Urinary bladder (tissue), 4 donors: ENCODE results near the gene PTPRN2. TPM values are rescaled to one million over a fixed set of nuclear protein-coding genes. Genes with fewer than 3 reads are reported as not detected.

ENCODE experiments used
- DNase-seq: peaks from one replicate; pipeline ENCODE4 v3.0.0-alpha.2; 2015; ENCODE audit errors: extremely low spot score
- H3K27ac ChIP-seq: one replicate; pipeline ENCODE4 v1.5.1; 2013; ENCODE audit warnings: low read depth, mild to moderate bottlenecking, moderate library complexity
- H3K36me3 ChIP-seq: one replicate; pipeline ENCODE4 v1.6.1; 2013; ENCODE audit warnings: mild to moderate bottlenecking, moderate library complexity; ENCODE audit not compliant: insufficient read depth
- H3K4me1 ChIP-seq: one replicate; pipeline ENCODE4 v1.6.1; 2013; ENCODE audit warnings: mild to moderate bottlenecking, moderate library complexity; ENCODE audit not compliant: insufficient read depth
- H3K4me3 ChIP-seq: one replicate; pipeline ENCODE4 v1.5.1; 2013; ENCODE audit warnings: low read depth, low read length
- WGBS: extraction: QIAGEN DNeasy Blood & Tissue Kit; methylation state at CpG from one replicate; pipeline ENCODE4 v1.1.7; 2013; 5-methylcytosine and 5-hydroxymethylcytosine counted together
- polyA plus RNA-seq: library from polyadenylated mRNA; stranded (reverse); fragments of 200-250 nt; gene quantifications from one replicate; pipeline ENCODE4 v1.2.3, GENCODE V29; 2013
- total RNA-seq: library from RNA; depleted of rRNA; stranded (reverse); fragments of >200 nt; gene quantifications from one replicate; pipeline ENCODE4 v1.2.3, GENCODE V29; 2014
- donor health status: healthy with polysubstance abuse.
- donor health status: healthy.

The PTPRN2 gene
- total and polyA plus RNA-seq, 2 donors, result 2.8 to 4.4 TPM

DNA sequence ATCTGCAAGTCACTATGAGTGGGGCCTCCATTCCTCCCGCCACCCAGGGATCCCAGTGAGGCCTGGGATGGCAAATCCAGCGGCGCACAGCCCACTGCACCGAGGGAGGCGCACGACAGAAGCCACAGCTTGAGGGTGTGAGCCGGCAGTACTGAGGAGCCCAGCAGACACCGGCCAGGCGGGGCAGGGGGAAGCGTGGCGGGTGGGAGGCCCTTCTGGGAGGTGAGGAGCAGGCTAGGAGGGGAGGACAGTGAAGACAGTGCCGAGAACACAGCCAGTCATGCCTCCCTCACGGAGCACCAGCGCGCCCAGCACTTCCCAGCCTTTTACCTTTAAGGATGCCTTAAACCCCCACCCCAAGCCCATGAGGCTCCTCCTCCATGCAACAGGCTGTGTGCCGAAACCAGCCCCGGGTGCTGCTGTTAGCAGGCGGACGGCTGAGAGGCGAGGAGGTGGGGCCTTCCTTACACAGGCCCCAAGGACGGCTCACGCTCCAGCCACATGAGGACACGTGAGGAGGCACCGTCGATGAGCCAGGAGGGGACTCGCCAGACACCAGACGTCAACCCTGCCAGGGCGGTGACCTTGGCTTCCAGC lies 258.5 kb downstream of the PTPRN2 start:
- no peak for DNase-seq
- Histone ChIP-seq H3K4me1 (no peaks in the 10 kb centered on the region), H3K27ac (no peak overlapping the region), H3K4me3 (no peak overlapping the region), H3K36me3 (no peaks in the 10 kb centered on the region)
- whole genome bisulfite sequencing, result 82% methylated on average over 28 of the region's 28 CpGs

DNA sequence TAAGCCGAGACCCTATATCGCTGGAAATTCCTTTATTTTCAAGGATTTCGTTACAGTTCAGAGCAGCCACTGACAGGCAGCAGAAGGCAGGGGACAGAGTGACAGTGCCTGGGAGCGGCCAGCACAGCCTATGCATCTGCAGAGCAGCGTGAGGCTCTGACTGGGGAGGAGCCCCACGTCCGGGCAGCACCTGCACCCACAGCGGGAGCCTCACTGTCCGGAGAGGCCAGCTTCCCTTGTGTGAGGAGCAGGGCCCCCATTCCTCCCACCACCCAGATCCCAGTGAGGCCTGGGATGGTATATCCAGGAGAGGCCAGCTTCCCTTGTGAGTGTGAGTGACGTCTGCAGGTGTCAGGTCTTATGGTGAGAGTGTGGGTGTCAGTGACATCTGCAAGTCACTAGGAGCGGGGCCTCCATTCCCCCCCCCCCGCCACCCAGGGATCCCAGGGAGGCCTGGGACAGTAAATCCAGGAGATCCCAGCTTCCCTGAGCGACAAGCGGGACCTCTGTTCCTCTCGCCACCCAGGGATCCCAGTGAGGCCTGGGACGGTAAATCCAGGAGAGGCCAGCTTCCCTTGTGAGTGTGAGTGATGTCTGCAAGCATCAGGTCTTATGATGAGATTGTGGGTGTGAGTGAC lies 259.1 kb downstream of the PTPRN2 start:
- 69% methylated on average over 16 of the region's 16 CpGs for WGBS
- no peaks in the 10 kb centered on the region for H3K4me1 ChIP-seq
- no peak overlapping the region for H3K4me3 ChIP-seq
- no peak for DNase-seq
- H3K36me3 ChIP-seq, result no peaks in the 10 kb centered on the region
- H3K27ac ChIP-seq, result no peak overlapping the region

DNA sequence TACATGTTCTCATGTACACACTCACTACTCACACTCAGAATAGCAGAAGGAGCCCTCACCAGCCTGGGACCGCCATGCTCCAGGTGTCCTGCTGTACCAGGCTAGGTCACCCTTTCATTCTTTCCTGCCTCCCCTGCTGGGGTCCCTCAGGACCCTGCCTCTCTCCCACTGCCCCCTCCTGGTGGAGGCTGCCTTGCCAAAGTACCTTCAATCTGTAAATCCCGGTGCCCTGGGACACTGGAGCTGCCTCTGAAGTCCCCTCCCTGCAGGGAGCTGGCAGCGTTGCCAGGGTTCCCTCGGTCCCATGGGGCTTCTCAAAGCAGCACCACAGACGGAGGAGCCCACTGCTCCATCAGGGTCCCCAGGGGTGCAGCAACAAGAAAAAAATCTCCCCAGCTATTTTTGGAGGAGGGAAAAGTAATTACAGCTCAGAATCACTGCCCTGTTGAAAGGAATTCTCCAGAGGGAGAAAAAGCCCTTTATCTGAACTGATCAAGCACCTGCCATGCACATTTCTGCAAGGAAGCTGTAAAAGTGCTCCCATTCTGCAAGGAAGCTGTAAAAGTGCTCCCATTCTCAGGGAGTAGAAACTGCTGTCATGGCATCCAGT lies 259.9 kb downstream of the PTPRN2 start:
- Histone ChIP-seq H3K27ac (no peak overlapping the region), H3K4me1 (no peaks in the 10 kb centered on the region), H3K36me3 (no peaks in the 10 kb centered on the region), H3K4me3 (no peak overlapping the region)
- 62% methylated on average over 5 of the region's 5 CpGs for WGBS
- DNase-seq, result no peak

DNA sequence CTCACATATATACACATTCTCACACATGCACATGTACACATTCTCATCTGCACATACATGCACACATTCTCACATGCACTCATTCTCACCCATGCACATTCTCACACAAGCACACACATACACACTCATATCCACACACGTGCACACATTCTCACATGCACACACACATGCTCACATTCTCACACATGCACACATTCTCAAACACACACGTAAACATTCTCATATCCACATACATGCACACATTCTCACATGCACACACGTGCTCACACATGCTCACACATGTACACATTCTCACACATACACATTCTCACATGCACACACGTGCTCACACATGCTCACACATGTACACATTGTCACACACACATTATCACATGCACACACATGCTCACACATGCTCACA lies 260.6 kb downstream of the PTPRN2 start:
- H3K4me1 ChIP-seq, result no peaks in the 10 kb centered on the region
- H3K36me3 ChIP-seq, result no peaks in the 10 kb centered on the region
- no peak overlapping the region for H3K4me3 ChIP-seq
- 85% methylated on average over 4 of the region's 4 CpGs for WGBS
- no peak overlapping the region for H3K27ac ChIP-seq
- DNase-seq, result no peak

DNA sequence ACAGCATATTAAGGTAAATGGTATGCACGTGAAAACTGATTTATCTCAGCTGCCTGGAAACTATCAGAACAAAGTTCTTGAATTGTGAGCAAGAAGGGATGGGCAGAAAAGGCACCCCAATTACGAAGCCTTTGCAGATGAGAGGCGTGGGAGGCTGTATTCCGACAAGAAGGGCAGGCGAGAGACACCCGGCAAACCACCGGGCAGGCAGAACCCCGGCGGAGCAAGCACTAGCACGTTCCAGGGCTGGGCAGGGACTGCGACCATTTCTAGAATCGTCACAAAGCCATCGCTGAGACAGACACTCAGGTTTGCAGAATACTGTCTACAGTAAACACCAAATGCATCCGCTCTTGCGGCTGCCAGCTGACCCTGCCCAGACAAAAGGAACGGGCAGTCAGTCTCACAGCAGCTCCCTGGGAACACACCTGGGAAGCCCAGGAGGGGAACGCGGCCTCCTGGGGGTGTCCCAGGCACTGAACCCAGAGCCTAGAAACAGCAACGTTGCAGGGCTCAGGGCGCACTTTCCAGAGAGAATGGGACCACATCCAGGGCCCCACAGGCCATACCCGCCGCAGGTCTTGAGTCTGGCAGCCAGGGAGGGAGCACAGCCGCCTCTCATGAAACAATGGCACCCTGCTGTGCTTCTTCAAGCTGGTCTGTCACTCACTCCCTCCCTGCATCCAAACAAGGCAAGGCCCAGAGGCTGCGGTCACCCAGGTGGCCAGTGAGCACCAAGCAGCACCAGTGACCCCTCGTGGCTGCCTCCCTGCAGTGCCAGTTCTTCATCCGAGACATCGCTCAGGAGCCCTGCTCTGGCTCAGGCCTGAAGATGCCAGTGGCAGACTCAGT lies 261.9 kb downstream of the PTPRN2 start:
- peak; percentile 37 for DNase-seq
- Histone ChIP-seq H3K27ac (peak overlapping the region; percentile 60), H3K36me3 (no peaks in the 10 kb centered on the region), H3K4me1 (no peaks in the 10 kb centered on the region), H3K4me3 (no peak overlapping the region)
- 37% methylated on average over 27 of the region's 27 CpGs for WGBS

DNA sequence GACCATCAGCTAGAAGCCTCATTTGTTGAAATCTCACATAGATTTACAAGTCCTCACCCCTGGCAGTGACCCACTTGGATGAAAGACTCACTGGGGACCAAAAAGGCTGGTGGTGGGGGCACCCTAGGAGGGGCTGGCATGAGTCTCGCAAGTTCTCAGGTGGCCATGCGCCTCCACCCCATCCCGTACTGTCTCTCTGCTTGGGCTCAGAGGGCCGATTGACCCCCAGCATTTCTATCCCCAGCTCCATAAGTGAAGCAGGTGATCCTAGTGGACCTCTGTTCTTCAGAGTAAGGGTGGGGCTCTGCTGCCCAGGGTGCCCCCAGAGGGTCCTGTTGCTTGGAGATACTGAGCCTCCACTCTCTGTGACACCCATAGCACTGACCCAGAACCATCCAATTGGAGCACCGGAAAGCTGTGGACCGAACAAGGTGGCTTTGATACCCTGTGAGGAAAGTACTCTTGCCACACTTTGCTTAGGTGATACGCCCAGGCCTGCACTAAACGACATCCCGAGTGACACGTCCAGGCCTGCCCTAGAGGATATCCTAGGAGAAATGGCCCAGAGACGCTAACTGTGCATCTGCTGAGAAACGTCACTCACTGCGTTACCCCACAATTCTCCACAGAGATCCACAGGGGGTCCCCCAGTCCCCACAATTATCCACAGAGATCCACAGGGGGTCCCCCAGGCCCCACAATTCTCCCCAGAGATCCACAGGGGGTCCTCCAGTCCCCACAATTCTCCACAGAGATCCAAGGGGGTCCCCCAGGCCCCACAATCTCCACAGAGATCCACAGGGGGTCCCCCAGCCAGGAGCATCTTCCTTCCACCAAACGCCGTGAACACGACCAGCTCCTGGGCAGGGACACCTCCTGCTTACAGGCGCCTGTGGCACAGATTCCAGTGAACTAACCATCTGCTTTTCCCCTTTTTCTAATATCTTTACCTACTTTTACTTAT lies 262.9 kb downstream of the PTPRN2 start:
- 77% methylated on average over 17 of the region's 17 CpGs for whole genome bisulfite sequencing
- H3K36me3 ChIP-seq, result no peaks in the 10 kb centered on the region
- H3K4me1 ChIP-seq, result no peaks in the 10 kb centered on the region
- no peak overlapping the region for H3K27ac ChIP-seq
- peak; percentile 20 for DNase-seq
- H3K4me3 ChIP-seq, result no peak overlapping the region

DNA sequence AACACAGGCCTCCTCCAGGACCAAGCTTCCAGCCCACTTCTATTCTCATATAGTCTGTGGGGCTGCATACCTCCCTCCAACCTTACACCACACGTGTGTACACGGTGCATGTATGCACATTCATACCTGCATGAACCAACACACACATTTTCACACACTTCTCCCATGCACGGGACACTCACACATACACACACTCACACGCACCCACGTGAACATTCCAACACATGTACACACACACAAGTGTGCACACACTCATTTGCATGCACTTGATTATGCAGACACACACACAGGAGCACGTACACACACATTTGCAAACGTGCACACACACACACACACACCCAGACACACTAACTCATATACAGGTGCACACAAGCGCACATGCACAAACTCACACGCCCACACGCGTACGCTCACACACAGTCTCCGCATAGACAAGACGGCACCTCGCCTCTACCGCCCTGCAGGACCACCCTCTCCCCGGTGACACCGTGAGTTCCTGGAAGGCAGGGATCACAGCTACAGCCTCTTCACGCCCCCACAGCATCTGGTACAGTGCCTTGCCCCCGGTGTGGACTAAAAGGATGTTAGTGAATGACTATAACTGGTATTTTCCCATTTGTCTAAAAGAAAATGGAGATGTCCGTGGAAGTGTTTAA lies 263.8 kb downstream of the PTPRN2 start:
- DNase-seq, result no peak
- no peak overlapping the region for H3K27ac ChIP-seq
- no peaks in the 10 kb centered on the region for H3K4me1 ChIP-seq
- no peak overlapping the region for H3K4me3 ChIP-seq
- H3K36me3 ChIP-seq, result no peaks in the 10 kb centered on the region
- 85% methylated on average over 21 of the region's 21 CpGs for WGBS

DNA sequence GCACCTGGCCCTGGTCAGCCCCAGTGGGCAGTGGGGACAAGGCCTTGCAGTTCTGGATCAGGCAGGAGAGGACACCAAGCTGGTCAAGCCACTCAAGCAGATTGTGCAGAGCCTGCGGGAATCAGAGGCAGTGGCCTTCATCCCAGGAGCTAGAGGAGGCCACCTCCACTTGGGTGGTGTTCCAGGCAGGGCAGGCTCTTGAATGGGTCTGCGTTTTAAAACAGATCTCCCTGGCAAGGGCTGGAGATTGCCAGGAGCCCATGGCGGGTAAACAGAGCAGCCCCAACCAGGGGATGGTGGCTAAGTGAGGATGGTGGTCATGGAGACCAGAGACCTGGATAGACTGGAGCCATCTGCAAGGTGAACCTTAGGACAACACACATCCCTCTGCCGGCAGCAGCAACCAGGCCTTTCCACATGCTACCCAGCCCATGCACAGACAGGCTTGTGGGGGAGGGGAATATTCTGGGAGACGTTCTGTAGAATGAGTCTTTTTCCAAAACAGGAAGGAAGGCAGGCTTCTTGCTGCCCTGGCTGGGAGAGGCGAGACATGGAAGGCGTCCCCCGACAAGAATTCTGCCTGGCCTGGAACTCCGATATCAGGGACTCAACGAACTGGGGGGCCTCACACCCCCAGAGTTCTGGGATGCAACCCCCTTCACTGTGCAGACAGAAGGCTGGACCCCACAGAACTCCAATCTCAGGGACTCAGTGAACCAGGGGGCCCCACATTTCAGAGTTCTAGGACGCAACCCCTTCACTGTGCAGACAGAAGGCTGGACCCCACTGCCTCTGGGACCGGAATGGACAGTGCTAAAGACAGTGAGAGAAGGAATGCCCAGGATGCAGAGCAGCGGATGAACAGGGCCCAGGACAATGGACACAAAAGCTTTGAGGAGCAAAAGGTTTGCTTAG lies 264.8 kb downstream of the PTPRN2 start:
- H3K4me3 ChIP-seq, result no peak overlapping the region
- WGBS, result 53% methylated on average over 13 of the region's 13 CpGs
- H3K4me1 ChIP-seq, result no peaks in the 10 kb centered on the region
- H3K36me3 ChIP-seq, result no peaks in the 10 kb centered on the region
- H3K27ac ChIP-seq, result no peak overlapping the region
- DNase-seq, result no peak

DNA sequence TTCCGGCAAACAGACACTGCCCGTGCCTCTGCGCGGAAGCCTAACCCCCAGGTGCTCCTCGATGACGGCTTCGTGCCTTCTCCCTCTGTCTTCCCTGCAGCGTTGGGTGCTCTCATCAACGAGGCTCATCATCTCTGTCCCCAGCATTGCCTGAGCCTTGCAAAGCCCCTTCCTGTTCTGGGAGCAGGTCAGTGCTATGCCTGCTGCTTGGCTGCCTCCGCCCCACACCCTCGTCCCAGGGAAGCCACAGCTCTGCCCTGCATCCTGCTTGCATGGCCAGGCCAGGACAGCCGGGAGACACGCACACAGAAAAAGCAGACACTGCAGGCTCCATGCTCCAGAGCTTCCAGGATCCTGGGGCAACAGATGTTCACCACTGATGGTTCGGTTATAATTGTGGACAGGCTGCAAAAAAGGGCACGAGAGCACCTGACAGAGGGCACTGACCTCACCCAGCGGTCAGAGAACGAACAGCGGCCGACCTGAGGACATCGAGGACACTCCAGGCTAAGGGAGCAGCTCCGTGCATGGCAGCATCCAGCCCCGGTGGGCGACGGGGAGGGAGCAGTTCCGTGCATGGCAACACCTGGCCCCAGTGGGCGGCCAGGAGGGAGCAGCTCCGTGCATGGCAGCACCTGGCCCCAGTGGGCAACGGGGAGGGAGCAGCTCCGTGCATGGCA lies 265.5 kb downstream of the PTPRN2 start:
- 79% methylated on average over 29 of the region's 29 CpGs for WGBS
- DNase-seq, result no peak
- Histone ChIP-seq H3K36me3 (no peaks in the 10 kb centered on the region), H3K27ac (no peak overlapping the region), H3K4me3 (no peak overlapping the region), H3K4me1 (no peaks in the 10 kb centered on the region)

DNA sequence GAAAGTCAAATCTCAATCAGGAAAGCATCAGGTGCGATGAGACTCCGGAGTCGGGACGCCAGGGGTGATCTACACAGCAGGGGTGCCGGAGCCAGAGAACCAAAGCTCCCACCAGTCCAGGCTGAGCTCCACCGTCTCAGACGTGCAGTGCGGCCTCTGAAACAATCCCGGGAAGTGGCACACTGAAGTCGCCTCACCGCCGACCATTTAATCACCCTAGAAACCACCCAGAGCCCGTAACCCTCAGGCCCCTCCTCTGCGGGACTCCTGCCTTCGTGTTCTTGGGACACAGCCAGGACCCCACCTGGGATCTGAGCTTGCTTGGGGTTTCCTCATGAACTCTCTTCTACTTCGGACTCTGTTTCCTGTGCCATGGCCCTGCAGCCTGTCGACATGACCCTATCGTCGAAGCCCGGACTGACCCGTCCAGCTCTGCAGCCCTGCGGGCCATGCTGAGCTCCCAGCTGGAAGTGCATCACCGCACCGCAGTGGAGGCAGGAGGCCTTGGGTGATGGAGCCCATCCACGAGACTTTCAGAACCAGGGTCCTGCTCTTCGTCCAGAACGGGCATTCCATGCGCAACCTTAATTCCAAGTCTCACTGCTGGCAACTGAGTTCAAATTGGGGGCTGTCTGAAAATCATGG lies 266.4 kb downstream of the PTPRN2 start:
- WGBS, result 88% methylated on average over 28 of the region's 28 CpGs
- Histone ChIP-seq H3K36me3 (no peaks in the 10 kb centered on the region), H3K27ac (no peak overlapping the region), H3K4me3 (no peak overlapping the region), H3K4me1 (no peaks in the 10 kb centered on the region)
- no peak for DNase-seq

DNA sequence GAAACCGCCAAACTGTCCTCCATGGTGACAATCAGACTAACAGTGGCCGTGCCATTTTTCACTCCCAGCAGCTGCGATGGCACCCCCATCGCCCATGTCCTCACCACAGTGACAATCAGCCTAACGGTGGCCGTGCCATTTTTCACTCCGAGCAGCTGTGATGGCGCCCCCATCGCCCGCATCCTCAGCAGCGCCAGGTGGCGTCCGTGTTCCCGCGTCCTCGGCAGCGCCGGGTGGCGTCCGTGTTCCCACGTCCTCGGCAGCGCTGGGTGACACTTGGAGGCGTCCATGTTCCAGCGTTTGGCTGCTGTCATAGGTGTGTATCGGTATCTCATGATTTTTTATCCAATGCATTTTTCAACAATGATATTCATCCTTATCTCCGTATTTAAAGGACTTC lies 267.3 kb downstream of the PTPRN2 start:
- no peaks in the 10 kb centered on the region for H3K36me3 ChIP-seq
- H3K4me1 ChIP-seq, result no peaks in the 10 kb centered on the region
- no peak overlapping the region for H3K27ac ChIP-seq
- H3K4me3 ChIP-seq, result no peak overlapping the region
- no peak for DNase-seq
- WGBS, result 86% methylated on average over 27 of the region's 27 CpGs
